AG04450 (cell line): ENCODE results near the gene IFT52. TPM values are rescaled to one million over a fixed set of nuclear protein-coding genes. Genes with fewer than 3 reads are reported as not detected.
"Not testable (repeated sequence)": the region's sequence is repeated elsewhere in the genome, so short reads cannot be mapped to it uniquely, and the experiment has no call there.

ENCODE experiments used
- CTCF ChIA-PET: fragments of 300-600, 350-600 bp; formaldehyde crosslinking; extraction: SDS; loops from one replicate; lab custom pipeline; 2022; ENCODE audit warnings: antibody characterized with exemption, inconsistent platforms; lab: Charles Lee
- POLR2A ChIA-PET: fragments of 350-600 bp; formaldehyde crosslinking; extraction: SDS; loops from one replicate; lab custom pipeline; 2021; ENCODE audit warnings: antibody characterized with exemption, inconsistent platforms; lab: Yijun Ruan, JAX
- DNase-seq: peaks from one replicate; pipeline ENCODE4 v3.0.0-alpha.2; 2011; ENCODE audit warnings: low read depth, low spot score
- H3K27ac ChIP-seq: one replicate; pipeline ENCODE4 v1.5.1; 2012; ENCODE audit warnings: low read depth, low read length, control low read depth
- H3K27me3 ChIP-seq: one replicate; pipeline ENCODE4 v1.6.0; 2012; ENCODE audit warnings: low read length; ENCODE audit not compliant: control insufficient read depth, insufficient read depth
- H3K4me3 ChIP-seq: 2 replicates; pipeline ENCODE4 v1.5.1; 2011; ENCODE audit warnings: mild to moderate bottlenecking, low read depth, low read length, control low read depth
- H3K9me3 ChIP-seq: 2 replicates; pipeline ENCODE4 v1.5.1; 2012; ENCODE audit warnings: low read length; ENCODE audit not compliant: control insufficient read depth, insufficient read depth
- CTCF ChIP-seq: IDR thresholded peaks from 2 replicates; pipeline ENCODE4 v1.5.1; 2011; ENCODE audit warnings: low read depth, low read length, control low read depth, inconsistent platforms
- polyA plus RNA-seq: library from polyadenylated mRNA; depleted of rRNA; stranded (reverse); fragments of >200 nt; gene quantifications from 2 replicates; pipeline ENCODE4 v1.2.3, GENCODE V29; 2011

IFT52 gene
- polyA plus RNA-seq, 1 experiment: 53.2 TPM

DNA sequence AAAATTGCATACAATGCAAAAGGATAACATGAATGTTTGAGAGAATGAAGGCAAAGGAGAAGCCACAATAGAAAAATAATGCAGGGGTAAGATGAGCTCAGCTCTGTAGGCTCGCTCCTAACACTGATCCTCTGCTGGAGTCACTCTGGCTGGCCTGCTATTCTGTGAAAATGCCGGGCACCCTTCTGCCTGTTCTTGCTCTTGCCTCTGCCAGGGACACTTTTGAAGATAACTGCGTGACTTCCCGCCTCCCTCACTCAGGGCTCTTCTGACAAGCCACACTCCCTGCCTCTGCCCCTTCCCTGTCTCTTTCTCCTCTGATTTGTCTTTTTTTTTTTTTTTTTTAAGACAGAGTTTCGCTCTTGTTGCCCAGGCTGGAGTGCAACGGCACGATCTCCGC lies 40.9 kb downstream of the IFT52 start:
- POLR2A ChIA-PET: no interaction called here
- H3K27ac ChIP-seq: no peak overlapping the region
- CTCF ChIA-PET: no interaction called here
- no peak for TF ChIP-seq CTCF
- no peak overlapping the region for H3K4me3 ChIP-seq
- no peaks in the 10 kb centered on the region for H3K9me3 ChIP-seq
- DNase-seq: no peak
- no peaks in the 10 kb centered on the region for H3K27me3 ChIP-seq

GRCh38 chr20:43636429-43636828 lies 45.7 kb downstream of the IFT52 start:
- TF ChIP-seq CTCF: no peak
- Histone ChIP-seq H3K4me3 (no peak overlapping the region), H3K27ac (no peak overlapping the region), H3K27me3 (no peaks in the 10 kb centered on the region), H3K9me3 (no peaks in the 10 kb centered on the region)
- CTCF ChIA-PET: no interaction called here
- no peak for DNase-seq
- POLR2A ChIA-PET: no interaction called here

- no peak overlapping the region for H3K27ac ChIP-seq
- no peaks in the 10 kb centered on the region for H3K9me3 ChIP-seq
- TF ChIP-seq CTCF: no peak
- DNase-seq: no peak
- POLR2A ChIA-PET: no interaction called here
- CTCF ChIA-PET: no interaction called here
- no peak overlapping the region for H3K4me3 ChIP-seq
- H3K27me3 ChIP-seq: no peaks in the 10 kb centered on the region
Measured at GRCh38 chr20:43642548-43642947, 51.8 kb downstream of the IFT52 start.

GRCh38 chr20:43650997-43651525 lies 60.3 kb downstream of the IFT52 start:
- H3K4me3 ChIP-seq: no peak overlapping the region
- CTCF ChIA-PET: interaction anchor here (0.8 kb wide), 1 partner anchor 112 kb away, joined by 4 read pairs; no protein-coding TSS in a partner anchor
- no peaks in the 10 kb centered on the region for H3K9me3 ChIP-seq
- POLR2A ChIA-PET: no interaction called here
- no peak overlapping the region for H3K27ac ChIP-seq
- no peak for TF ChIP-seq CTCF
- no peaks in the 10 kb centered on the region for H3K27me3 ChIP-seq
- no peak for DNase-seq

- DNase-seq, POLR2A ChIA-PET, H3K27ac ChIP-seq, H3K4me3 ChIP-seq, CTCF ChIA-PET, H3K9me3 ChIP-seq, H3K27me3 ChIP-seq: not testable (repeated sequence)
Measured at GRCh38 chr20:43651650-43652184, 61.0 kb downstream of the IFT52 start.
